ENCODE data around the gene WDR17.
A peak's percentile ranks its signal among the peaks of the same experiment; 100 is the strongest.
"Not testable (repeated sequence)": the region's sequence is repeated elsewhere in the genome, so short reads cannot be mapped to it uniquely, and the experiment has no call there.

Gene WDR17

GRCh38 chr4:176193938-176194337 is 128.3 kb downstream of the WDR17 start:
- H3K4me1 ChIP-seq (ENCODE audit: control insufficient read depth, low read depth, low read length), result peaks cover 17% of the 10 kb centered on the region
- H3K9me3 ChIP-seq (ENCODE audit: control insufficient read depth, low read depth, low read length), result no peaks in the 10 kb centered on the region
- no peaks in the 10 kb centered on the region for H3K27me3 ChIP-seq (ENCODE audit: control insufficient read depth, insufficient read depth, low read length)
- no peak overlapping the region for H3K27ac ChIP-seq (ENCODE audit: low read length)
- no peak overlapping the region for H3K9ac ChIP-seq (ENCODE audit: low read length)
- H3K36me3 ChIP-seq (ENCODE audit: control insufficient read depth, low read depth, low read length), result no peaks in the 10 kb centered on the region
- H3K4me3 ChIP-seq (ENCODE audit: low read length), result no peak overlapping the region

DNA sequence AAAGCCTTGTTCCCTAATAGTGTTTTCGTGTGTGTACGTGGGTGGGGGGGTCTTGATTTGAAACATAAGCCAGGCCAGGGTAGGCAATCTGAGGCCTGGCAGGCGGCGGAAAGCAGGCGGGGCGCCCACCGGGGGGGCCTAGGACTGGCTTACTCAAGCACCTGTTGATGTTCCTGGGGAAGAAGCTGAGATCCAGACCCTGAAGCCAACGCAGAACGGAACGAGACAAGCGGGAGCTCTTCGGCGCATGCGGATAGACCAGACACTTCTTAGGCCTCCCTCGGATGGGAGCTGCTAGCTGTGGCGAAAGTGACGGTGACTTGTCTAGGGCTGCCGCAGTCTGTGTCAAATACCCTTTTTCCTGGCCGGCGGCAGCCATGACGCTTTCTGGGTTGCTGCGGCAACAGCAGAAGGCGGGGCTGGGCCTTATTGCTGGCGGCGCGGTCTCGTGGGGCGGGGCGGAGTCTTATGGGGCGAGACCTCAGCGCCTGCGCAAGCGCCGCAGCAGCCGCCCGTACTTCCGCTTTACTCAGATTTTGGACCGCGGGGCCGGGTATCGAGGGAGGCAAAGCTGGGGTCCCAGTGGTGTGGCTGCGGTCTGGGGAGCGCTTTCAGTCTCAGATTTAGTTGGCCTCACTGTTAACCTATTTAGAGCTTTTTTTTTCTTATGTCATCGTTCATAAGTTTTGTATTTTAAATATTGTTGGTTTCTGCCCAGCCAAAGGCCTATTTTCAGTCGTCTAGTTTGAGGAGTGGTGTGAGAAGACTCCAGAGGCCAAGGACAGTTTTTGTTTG is 129.7 kb downstream of the WDR17 start, which contains the start of gene SPATA4:
Gene SPATA4 (minus strand): TSS at position 402 of the 795 bp plus-strand sequence. CDS start 23 bp downstream, at position 379.
- Histone ChIP-seq H3K36me3 (ENCODE audit: control insufficient read depth, low read depth, low read length) (no peaks in the 10 kb centered on the region), H3K4me1 (ENCODE audit: control insufficient read depth, low read depth, low read length) (peaks cover 17% of the 10 kb centered on the region), H3K9ac (ENCODE audit: low read length) (peak within 1 kb of the TSS; percentile 65), H3K9me3 (ENCODE audit: control insufficient read depth, low read depth, low read length) (no peaks in the 10 kb centered on the region), H3K27ac (ENCODE audit: low read length) (no peak within 1 kb of the TSS), H3K27me3 (ENCODE audit: control insufficient read depth, insufficient read depth, low read length) (no peaks in the 10 kb centered on the region), H3K4me3 (ENCODE audit: low read length) (peak within 1 kb of the TSS; percentile 75)

DNA sequence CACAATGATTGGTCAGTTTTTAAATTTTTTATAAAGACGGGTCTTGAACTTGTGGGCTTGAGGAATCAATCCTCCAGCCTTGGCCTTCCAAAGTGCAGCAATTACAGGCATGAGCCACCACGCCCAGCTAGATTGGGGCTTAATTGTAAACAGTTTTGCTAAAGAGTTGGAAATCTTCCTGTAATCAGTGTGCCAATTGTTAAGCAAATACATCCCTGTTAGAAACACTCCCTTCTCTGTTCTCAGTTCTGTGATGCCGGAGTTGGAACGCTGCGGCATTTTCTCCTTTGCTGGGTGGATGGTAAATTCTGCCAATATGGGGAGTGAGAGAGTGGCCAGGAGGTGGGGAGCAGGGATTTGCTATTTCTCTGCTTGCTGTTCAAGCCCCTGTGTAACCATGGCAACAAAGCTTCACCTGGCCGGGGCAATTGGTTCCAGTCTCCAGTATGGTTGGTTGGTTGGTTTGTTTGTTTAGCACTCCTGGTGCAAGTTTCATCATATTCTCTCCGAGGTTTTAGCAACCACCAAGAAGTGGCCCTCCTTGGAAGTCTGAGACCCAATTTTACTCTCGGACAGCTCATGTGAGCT is 132.8 kb downstream of the WDR17 start:
- no peaks in the 10 kb centered on the region for H3K27me3 ChIP-seq (ENCODE audit: control insufficient read depth, insufficient read depth, low read length)
- no peak overlapping the region for H3K4me3 ChIP-seq (ENCODE audit: low read length)
- H3K27ac ChIP-seq (ENCODE audit: low read length), result no peak overlapping the region
- H3K4me1 ChIP-seq (ENCODE audit: control insufficient read depth, low read depth, low read length), result peaks cover 7% of the 10 kb centered on the region
- no peak overlapping the region for H3K9ac ChIP-seq (ENCODE audit: low read length)
- H3K9me3 ChIP-seq (ENCODE audit: control insufficient read depth, low read depth, low read length), result no peaks in the 10 kb centered on the region
- H3K36me3 ChIP-seq (ENCODE audit: control insufficient read depth, low read depth, low read length), result no peaks in the 10 kb centered on the region

- peaks cover 5% of the 10 kb centered on the region for H3K4me1 ChIP-seq (ENCODE audit: control insufficient read depth, low read depth, low read length)
- H3K27ac ChIP-seq (ENCODE audit: low read length), result no peak overlapping the region
- H3K27me3 ChIP-seq (ENCODE audit: control insufficient read depth, insufficient read depth, low read length), result no peaks in the 10 kb centered on the region
- H3K36me3 ChIP-seq (ENCODE audit: control insufficient read depth, low read depth, low read length), result no peaks in the 10 kb centered on the region
- H3K9ac ChIP-seq (ENCODE audit: low read length), result no peak overlapping the region
- H3K9me3 ChIP-seq (ENCODE audit: control insufficient read depth, low read depth, low read length), result no peaks in the 10 kb centered on the region
- no peak overlapping the region for H3K4me3 ChIP-seq (ENCODE audit: low read length)
Observed at GRCh38 chr4:176205299-176205698, 139.7 kb downstream of the WDR17 start.

DNA sequence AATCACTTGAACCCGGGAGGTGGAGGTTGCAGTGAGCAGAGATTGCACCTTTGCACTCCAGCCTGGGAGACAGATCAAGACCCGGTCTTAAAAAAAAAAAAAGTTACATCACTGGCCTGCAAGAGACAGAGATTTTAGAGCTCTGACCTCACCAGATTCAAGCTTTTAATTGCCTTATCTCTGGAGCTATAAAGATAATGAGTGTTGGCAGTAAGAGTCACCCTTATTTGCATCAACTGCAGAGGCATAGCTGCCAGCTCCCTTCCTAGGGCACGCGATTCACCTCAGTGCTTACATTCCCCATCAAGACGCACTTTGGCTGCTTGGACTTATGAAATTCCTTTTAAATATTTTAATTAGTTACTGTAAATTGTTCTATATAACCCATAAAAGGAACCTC is 142.2 kb downstream of the WDR17 start:
- Histone ChIP-seq H3K36me3 (ENCODE audit: control insufficient read depth, low read depth, low read length) (no peaks in the 10 kb centered on the region), H3K4me3 (ENCODE audit: low read length) (no peak overlapping the region), H3K27me3 (ENCODE audit: control insufficient read depth, insufficient read depth, low read length) (no peaks in the 10 kb centered on the region), H3K9me3 (ENCODE audit: control insufficient read depth, low read depth, low read length) (no peaks in the 10 kb centered on the region), H3K27ac (ENCODE audit: low read length) (no peak overlapping the region), H3K9ac (ENCODE audit: low read length) (no peak overlapping the region), H3K4me1 (ENCODE audit: control insufficient read depth, low read depth, low read length) (peaks cover 5% of the 10 kb centered on the region)

DNA sequence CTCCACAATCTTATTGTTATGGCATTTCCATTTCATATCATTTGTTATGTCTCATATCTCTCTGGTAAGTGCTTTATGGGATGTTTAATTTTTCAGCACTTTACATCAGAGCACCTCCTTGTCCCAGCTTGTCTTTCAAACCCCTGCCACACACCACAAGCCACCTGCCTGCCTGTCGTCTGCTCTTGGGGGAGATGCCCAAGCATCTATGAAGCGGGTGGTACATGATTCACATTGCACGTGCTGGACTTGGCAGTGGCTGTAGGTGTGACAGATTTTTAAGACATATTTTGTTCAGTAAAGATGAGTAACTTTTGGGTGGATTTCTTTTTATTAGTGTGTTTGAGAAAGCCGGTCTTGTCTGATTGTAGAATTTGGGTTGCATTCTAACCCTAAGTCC is 143.9 kb downstream of the WDR17 start:
- peaks cover 5% of the 10 kb centered on the region for H3K4me1 ChIP-seq (ENCODE audit: control insufficient read depth, low read depth, low read length)
- H3K9ac ChIP-seq (ENCODE audit: low read length), result no peak overlapping the region
- H3K27ac ChIP-seq (ENCODE audit: low read length), result no peak overlapping the region
- H3K36me3 ChIP-seq (ENCODE audit: control insufficient read depth, low read depth, low read length), result no peaks in the 10 kb centered on the region
- H3K27me3 ChIP-seq (ENCODE audit: control insufficient read depth, insufficient read depth, low read length), result no peaks in the 10 kb centered on the region
- H3K4me3 ChIP-seq (ENCODE audit: low read length), result no peak overlapping the region
- H3K9me3 ChIP-seq (ENCODE audit: control insufficient read depth, low read depth, low read length), result no peaks in the 10 kb centered on the region

GRCh38 chr4:176210101-176210500 is 144.5 kb downstream of the WDR17 start:
- Histone ChIP-seq H3K36me3 (ENCODE audit: control insufficient read depth, low read depth, low read length) (no peaks in the 10 kb centered on the region), H3K27me3 (ENCODE audit: control insufficient read depth, insufficient read depth, low read length) (no peaks in the 10 kb centered on the region), H3K4me3 (ENCODE audit: low read length) (no peak overlapping the region), H3K4me1 (ENCODE audit: control insufficient read depth, low read depth, low read length) (peaks cover 5% of the 10 kb centered on the region), H3K27ac (ENCODE audit: low read length) (no peak overlapping the region), H3K9ac (ENCODE audit: low read length) (no peak overlapping the region), H3K9me3 (ENCODE audit: control insufficient read depth, low read depth, low read length) (no peaks in the 10 kb centered on the region)

DNA sequence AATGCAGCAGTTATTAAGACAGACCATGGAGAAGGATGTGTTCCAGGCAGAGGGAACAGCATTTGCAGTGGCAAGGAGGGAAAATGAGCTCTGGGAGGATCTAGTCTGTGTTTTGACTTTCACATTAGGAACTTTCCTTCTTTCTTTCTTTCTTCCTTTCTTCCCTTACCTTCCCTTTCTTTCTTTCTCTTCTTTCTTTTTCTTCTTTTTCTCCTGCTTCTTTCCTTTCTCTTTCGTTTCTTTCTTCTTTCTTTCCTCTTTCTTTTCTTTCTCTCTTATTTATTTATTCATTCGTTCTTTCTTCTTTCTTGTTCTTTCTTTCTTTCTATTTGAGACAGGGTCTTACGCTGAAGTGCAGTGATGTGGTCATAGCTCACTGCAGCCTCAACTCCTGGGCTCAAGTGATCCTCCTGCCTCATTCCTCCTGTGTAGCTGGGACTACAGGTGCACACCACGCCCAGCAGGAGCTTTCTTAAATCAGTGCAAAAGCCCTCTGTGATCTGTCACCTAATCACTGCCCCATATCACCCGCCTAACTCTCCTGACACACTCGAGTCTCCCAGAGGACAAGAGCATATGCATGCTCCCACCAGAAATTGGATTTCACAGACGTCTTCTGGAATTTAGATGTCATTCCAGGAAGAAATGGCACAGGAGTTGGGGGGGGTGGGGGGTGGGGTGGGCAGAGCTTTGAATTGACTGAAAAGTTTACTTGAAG is 145.1 kb downstream of the WDR17 start:
- Histone ChIP-seq H3K9ac (ENCODE audit: low read length) (no peak overlapping the region), H3K4me1 (ENCODE audit: control insufficient read depth, low read depth, low read length) (peaks cover 1% of the 10 kb centered on the region), H3K36me3 (ENCODE audit: control insufficient read depth, low read depth, low read length) (no peaks in the 10 kb centered on the region), H3K9me3 (ENCODE audit: control insufficient read depth, low read depth, low read length) (no peaks in the 10 kb centered on the region), H3K4me3 (ENCODE audit: low read length) (no peak overlapping the region), H3K27ac (ENCODE audit: low read length) (no peak overlapping the region), H3K27me3 (ENCODE audit: control insufficient read depth, insufficient read depth, low read length) (no peaks in the 10 kb centered on the region)

DNA sequence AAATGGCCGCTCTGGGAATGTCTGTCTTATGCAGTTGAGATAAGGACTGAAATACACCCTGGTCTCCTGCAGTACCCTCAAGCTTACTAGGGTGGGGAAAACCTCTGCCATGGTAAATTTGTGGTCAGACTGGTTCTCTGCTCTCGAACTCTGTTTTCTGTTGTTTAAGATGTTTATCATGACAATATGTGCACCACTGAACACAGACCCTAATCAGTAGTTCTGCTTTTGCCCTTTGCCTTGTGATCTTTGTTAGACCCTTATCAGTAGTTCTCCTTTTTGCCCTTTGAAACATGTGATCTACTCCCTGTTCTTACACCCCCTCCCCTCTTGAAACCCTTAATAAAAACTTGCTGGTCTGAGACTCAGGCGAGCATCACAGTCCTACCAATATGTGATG is 146.7 kb downstream of the WDR17 start:
- H3K4me3 ChIP-seq (ENCODE audit: low read length); H3K9ac ChIP-seq (ENCODE audit: low read length); H3K4me1 ChIP-seq (ENCODE audit: control insufficient read depth, low read depth, low read length); H3K27ac ChIP-seq (ENCODE audit: low read length); H3K27me3 ChIP-seq (ENCODE audit: control insufficient read depth, insufficient read depth, low read length); H3K36me3 ChIP-seq (ENCODE audit: control insufficient read depth, low read depth, low read length); H3K9me3 ChIP-seq (ENCODE audit: control insufficient read depth, low read depth, low read length): not testable (repeated sequence)

- H3K4me3 ChIP-seq (ENCODE audit: low read length), result no peak overlapping the region
- H3K9me3 ChIP-seq (ENCODE audit: control insufficient read depth, low read depth, low read length), result no peaks in the 10 kb centered on the region
- H3K27me3 ChIP-seq (ENCODE audit: control insufficient read depth, insufficient read depth, low read length), result no peaks in the 10 kb centered on the region
- no peaks in the 10 kb centered on the region for H3K36me3 ChIP-seq (ENCODE audit: control insufficient read depth, low read depth, low read length)
- no peak overlapping the region for H3K9ac ChIP-seq (ENCODE audit: low read length)
- no peak overlapping the region for H3K27ac ChIP-seq (ENCODE audit: low read length)
- no peaks in the 10 kb centered on the region for H3K4me1 ChIP-seq (ENCODE audit: control insufficient read depth, low read depth, low read length)
Observed at GRCh38 chr4:176217510-176217909, 151.9 kb downstream of the WDR17 start.

- Histone ChIP-seq H3K4me1 (ENCODE audit: control insufficient read depth, low read depth, low read length) (no peaks in the 10 kb centered on the region), H3K9me3 (ENCODE audit: control insufficient read depth, low read depth, low read length) (no peaks in the 10 kb centered on the region), H3K4me3 (ENCODE audit: low read length) (no peak overlapping the region), H3K27me3 (ENCODE audit: control insufficient read depth, insufficient read depth, low read length) (no peaks in the 10 kb centered on the region), H3K9ac (ENCODE audit: low read length) (no peak overlapping the region), H3K36me3 (ENCODE audit: control insufficient read depth, low read depth, low read length) (no peaks in the 10 kb centered on the region), H3K27ac (ENCODE audit: low read length) (no peak overlapping the region)
Observed at GRCh38 chr4:176222149-176222548, 156.5 kb downstream of the WDR17 start.
